OCI-LY7 (cell line): ENCODE data around the gene GPR156.

Source experiments
- CTCF ChIP-seq: fragments of 200-600 bp; sonication (generic); conservative IDR thresholded peaks from 2 replicates; pipeline ENCODE4 v1.5.1; 2014; ENCODE audit warnings: mild to moderate bottlenecking, antibody characterized with exemption, low read length, moderate library complexity, mixed read lengths
- EZH2phosphoT487 ChIP-seq: fragments of 200-600 bp; sonication (generic); IDR thresholded peaks from 2 replicates; pipeline ENCODE4 v1.6.1; 2018; ENCODE audit warnings: low read depth, borderline replicate concordance, mild to moderate bottlenecking, mixed run types, antibody characterized with exemption, low read length, moderate library complexity, mixed read lengths

GRCh38 chr3:120148187-120148949, 136.7 kb downstream of the GPR156 start:
- TF ChIP-seq CTCF (no peak), EZH2phosphoT487 (no peak)
